Mammary epithelial cell (primary cell): ENCODE measurements around the gene DNAH7.

Experiments
- EZH2 ChIP-seq: IDR thresholded peaks from 2 replicates; pipeline ENCODE4 v1.6.1; 2012; ENCODE audit warnings: low read length, inconsistent platforms, borderline replicate concordance
- TF ChIP-seq, protein P1 (sequence below), 2 donors: IDR thresholded peaks in 1 of 2; conservative IDR thresholded peaks in 1 of 2; 2 replicates each; pipeline ENCODE4 v1.5.1; 2011 to 2012; ENCODE audit warnings: inconsistent platforms in 2 of 2, low read length in 2 of 2, mild to moderate bottlenecking in 2 of 2, control low read depth in 1 of 2, low read depth in 1 of 2; ENCODE audit not compliant: insufficient read depth in 1 of 2; ENCODE audit errors: extremely low read depth in 1 of 2

DNA sequence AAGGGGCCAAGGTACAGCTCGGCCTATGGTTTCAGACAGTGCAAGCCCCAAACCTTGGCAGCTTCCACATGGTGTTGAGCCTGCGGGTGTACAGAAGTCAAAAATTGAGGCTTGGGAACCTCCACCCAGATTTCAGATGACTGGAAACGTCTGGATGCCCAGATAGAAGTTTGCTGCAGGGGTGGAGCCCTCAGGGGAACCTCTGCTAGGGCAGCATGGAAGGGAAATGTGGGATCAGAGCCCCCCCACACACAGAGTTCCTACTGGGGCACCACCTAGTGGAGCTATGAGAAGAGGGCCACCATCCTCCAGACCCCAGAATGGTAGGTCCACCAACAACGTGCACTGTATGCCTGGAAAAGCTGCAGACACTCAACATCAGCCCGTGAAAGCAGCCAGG is 15.0 kb upstream of the DNAH7 start:
- TF ChIP-seq, protein P1, sequence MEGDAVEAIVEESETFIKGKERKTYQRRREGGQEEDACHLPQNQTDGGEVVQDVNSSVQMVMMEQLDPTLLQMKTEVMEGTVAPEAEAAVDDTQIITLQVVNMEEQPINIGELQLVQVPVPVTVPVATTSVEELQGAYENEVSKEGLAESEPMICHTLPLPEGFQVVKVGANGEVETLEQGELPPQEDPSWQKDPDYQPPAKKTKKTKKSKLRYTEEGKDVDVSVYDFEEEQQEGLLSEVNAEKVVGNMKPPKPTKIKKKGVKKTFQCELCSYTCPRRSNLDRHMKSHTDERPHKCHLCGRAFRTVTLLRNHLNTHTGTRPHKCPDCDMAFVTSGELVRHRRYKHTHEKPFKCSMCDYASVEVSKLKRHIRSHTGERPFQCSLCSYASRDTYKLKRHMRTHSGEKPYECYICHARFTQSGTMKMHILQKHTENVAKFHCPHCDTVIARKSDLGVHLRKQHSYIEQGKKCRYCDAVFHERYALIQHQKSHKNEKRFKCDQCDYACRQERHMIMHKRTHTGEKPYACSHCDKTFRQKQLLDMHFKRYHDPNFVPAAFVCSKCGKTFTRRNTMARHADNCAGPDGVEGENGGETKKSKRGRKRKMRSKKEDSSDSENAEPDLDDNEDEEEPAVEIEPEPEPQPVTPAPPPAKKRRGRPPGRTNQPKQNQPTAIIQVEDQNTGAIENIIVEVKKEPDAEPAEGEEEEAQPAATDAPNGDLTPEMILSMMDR (conservative IDR thresholded peaks at IDR 0.05 in 1 of 2, IDR thresholded peaks at IDR 0.05 in 1 of 2; ENCODE audit: extremely low read depth in 1 of 2, insufficient read depth in 1 of 2, low read depth in 1 of 2, low read length in 2 of 2): no peak
- no peak for TF ChIP-seq EZH2
